ENCODE results near the gene TCF7L1. TPM values are rescaled to one million over a fixed set of nuclear protein-coding genes. Genes with fewer than 3 reads are reported as not detected.

The TCF7L1 gene
- total and polyA plus RNA-seq, 11 donors = 1.9 to 9.8 (median 6.3) TPM

- ATAC-seq (peak; percentile 66 to 90 (median 72)), DNase-seq (peak in 2 of 5 donors; percentile 56 to 58)
- peaks cover 0 to 45% (median 35%) of the 10 kb centered on the region in 12 donors for H3K4me1 ChIP-seq
- H3K27me3 ChIP-seq = no peaks in the 10 kb centered on the region
- intact Hi-C loops (cut with DNase I) = loop anchor here in 7 of 10 donors (5.0 to 10.0 kb wide), 5 partner anchors 42 to 108 kb away; partner anchors contain the start of gene TCF7L1 (in 5 of the 7)
- peak overlapping the region in 10 of 12 donors; percentile 2 to 77 (median 56) for H3K27ac ChIP-seq
- no peak overlapping the region for H3K4me3 ChIP-seq
- H3K36me3 ChIP-seq = no peaks in the 10 kb centered on the region
- WGBS, 4 donors = 48 to 66% (median 58%) methylated on average over 8 of the region's 8 CpGs
- TF ChIP-seq, protein P1, sequence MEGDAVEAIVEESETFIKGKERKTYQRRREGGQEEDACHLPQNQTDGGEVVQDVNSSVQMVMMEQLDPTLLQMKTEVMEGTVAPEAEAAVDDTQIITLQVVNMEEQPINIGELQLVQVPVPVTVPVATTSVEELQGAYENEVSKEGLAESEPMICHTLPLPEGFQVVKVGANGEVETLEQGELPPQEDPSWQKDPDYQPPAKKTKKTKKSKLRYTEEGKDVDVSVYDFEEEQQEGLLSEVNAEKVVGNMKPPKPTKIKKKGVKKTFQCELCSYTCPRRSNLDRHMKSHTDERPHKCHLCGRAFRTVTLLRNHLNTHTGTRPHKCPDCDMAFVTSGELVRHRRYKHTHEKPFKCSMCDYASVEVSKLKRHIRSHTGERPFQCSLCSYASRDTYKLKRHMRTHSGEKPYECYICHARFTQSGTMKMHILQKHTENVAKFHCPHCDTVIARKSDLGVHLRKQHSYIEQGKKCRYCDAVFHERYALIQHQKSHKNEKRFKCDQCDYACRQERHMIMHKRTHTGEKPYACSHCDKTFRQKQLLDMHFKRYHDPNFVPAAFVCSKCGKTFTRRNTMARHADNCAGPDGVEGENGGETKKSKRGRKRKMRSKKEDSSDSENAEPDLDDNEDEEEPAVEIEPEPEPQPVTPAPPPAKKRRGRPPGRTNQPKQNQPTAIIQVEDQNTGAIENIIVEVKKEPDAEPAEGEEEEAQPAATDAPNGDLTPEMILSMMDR (IDR thresholded peaks at IDR 0.05) = no peak
- TF ChIP-seq POLR2A (IDR thresholded peaks at IDR 0.05) = no peak
- H3K9me3 ChIP-seq = no peaks in the 10 kb centered on the region
These were observed 106.9 kb downstream of the TCF7L1 start for GRCh38 chr2:85240055-85240454.

DNA sequence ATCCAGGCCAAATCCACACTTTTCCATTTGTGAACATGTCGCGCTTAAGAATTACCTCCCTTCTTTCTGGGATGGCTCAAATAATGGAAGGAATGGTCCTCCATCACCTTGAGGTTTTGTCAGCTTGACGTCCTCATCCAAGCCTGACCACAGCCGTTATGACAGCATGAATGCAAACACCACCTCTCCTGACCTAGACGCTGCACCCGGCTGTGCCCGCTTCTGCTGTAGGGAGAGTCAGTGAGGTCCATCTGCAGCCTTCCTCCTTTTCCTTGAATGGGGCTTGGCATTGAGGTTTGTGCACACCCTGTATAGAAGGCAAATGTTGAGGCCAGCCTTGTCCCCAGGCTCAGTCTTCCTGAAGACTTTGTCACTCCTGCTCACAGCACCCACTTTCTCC lies 109.1 kb downstream of the TCF7L1 start:
- no peak for DNase-seq
- peaks cover 0 to 66% (median 53%) of the 10 kb centered on the region in 12 donors for H3K4me1 ChIP-seq
- no peak overlapping the region for H3K27ac ChIP-seq
- 92 to 95% (median 93%) methylated on average over 7 of the region's 7 CpGs for WGBS, 4 donors
- H3K4me3 ChIP-seq = no peak overlapping the region
- TF ChIP-seq, protein P1 (IDR thresholded peaks at IDR 0.05) = no peak
- no peak for TF ChIP-seq POLR2A (IDR thresholded peaks at IDR 0.05)
- no peaks in the 10 kb centered on the region for H3K27me3 ChIP-seq
- intact Hi-C loops (cut with DNase I) = loop anchor here in 7 of 10 donors (2.0 to 10.0 kb wide), 6 partner anchors 40 to 110 kb away; partner anchors contain the start of gene TCF7L1 (in 5 of the 7)
- H3K9me3 ChIP-seq = no peaks in the 10 kb centered on the region
- no peak for ATAC-seq
- no peaks in the 10 kb centered on the region for H3K36me3 ChIP-seq

DNA sequence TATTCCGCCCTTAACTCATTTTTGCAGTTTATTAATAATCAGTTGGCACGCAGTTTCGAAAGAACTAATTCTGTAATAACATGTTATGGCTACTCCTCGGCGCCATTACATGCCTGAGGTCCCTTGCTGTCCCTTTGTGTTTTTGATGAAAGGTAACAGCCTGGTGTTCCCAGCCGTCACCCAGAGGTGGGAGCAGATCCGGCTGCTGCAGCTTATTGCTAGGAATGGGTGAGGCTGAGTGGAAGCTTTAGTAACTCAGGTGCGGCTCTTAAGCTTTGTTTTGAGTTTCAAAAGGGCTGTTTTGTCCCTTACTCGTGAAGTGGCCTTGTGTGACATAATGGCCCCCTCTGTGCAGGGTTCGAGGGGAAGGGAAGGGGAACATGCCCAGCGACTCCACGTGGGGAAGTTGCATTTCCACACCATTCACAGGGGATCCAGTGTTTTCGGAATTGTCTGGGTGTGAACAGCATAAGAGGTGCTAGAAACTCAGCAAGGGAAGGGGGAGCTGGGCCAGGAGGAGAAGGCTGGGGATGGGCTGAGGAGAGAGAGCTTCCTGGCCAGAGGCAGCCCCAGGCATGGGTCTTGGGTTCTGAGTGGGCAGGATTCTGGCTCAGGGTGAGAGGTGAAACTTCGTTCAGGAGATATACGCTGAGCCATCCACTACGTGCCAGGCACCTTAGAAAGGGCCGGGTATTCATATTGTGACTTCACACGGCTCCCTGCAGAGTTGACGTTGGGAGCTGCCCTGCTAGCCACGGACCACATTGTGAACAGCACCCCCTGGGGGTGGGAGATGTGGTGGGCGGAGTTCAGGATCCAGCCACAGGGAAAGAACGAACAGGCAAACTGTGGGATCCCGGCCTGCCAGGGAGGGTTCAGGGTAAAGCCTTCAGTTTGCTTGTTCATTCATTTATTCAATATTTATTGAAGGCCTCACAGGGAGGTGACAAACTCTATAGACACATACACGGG lies 110.2 kb downstream of the TCF7L1 start:
- no peak overlapping the region for H3K27ac ChIP-seq
- TF ChIP-seq POLR2A (IDR thresholded peaks at IDR 0.05) = no peak
- TF ChIP-seq, protein P1 (IDR thresholded peaks at IDR 0.05) = peak; percentile 40 to 73 (median 54)
- intact Hi-C loops (cut with DNase I) = loop anchor here in 8 of 10 donors (1.0 to 10.0 kb wide), 8 partner anchors 39 to 111 kb away; partner anchors contain the start of gene TCF7L1 (in 6 of the 8)
- DNase-seq (peak in 4 of 5 donors; percentile 56 to 79 (median 70)), ATAC-seq (peak in 3 of 4 donors; percentile 46 to 75 (median 57))
- H3K4me1 ChIP-seq = peaks cover 3 to 77% (median 60%) of the 10 kb centered on the region in 12 donors
- 69 to 79% (median 73%) methylated on average over 24 of the region's 24 CpGs for WGBS, 4 donors
- H3K4me3 ChIP-seq = no peak overlapping the region
- H3K27me3 ChIP-seq = no peaks in the 10 kb centered on the region
- H3K9me3 ChIP-seq = no peaks in the 10 kb centered on the region
- H3K36me3 ChIP-seq = no peaks in the 10 kb centered on the region

DNA sequence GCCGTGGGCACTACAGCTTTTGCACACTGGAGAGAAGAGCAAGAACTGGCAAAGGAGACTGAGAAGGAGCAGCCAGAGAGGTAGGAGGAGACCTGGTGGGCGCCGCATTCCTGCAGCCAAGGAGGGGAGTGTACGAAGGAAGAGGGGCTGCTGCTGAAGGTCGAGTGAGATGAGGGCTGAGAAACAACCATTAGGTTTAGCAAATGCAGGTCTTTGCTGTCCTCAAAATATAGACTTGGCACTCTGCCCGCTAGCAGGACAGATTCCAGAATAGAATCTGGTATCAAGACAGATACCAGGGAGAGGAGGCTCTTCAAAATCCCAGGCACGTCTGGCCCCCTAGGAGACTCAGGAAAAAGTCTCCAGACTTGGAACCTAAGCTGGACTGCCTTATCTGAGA lies 111.6 kb downstream of the TCF7L1 start:
- no peak for TF ChIP-seq POLR2A (IDR thresholded peaks at IDR 0.05)
- TF ChIP-seq, protein P1 (IDR thresholded peaks at IDR 0.05) = no peak
- Histone ChIP-seq H3K4me3 (no peak overlapping the region), H3K9me3 (no peaks in the 10 kb centered on the region), H3K27ac (no peak overlapping the region), H3K36me3 (no peaks in the 10 kb centered on the region), H3K4me1 (peaks cover 8 to 85% (median 71%) of the 10 kb centered on the region in 12 donors), H3K27me3 (no peaks in the 10 kb centered on the region)
- no peak for DNase-seq
- WGBS, 4 donors = 64 to 70% (median 68%) methylated on average over 7 of the region's 7 CpGs
- no peak for ATAC-seq
- intact Hi-C loops (cut with DNase I) = loop anchor here in 7 of 10 donors (5.0 to 10.0 kb wide), 5 partner anchors 37 to 113 kb away; partner anchors contain the start of gene TCF7L1 (in 5 of the 7)
